Fibroblast of skin of right biceps (primary cell): ENCODE data around the gene PPM1E.
"Not testable (repeated sequence)": the region's sequence is repeated elsewhere in the genome, so short reads cannot be mapped to it uniquely, and the experiment has no call there.

Experiments
- DNase-seq: peaks from one replicate; pipeline ENCODE4 v3.0.0-alpha.2; 2013

Gene PPM1E

GRCh38 chr17:58957725-58958073, 202.0 kb downstream of the PPM1E start:
- not testable (repeated sequence) for DNase-seq

- peak; percentile 61 for DNase-seq
Observed at GRCh38 chr17:58960068-58960467, 204.4 kb downstream of the PPM1E start.

- DNase-seq: no peak
Observed at GRCh38 chr17:58965221-58965620, 209.6 kb downstream of the PPM1E start.

GRCh38 chr17:58966208-58966607, 210.6 kb downstream of the PPM1E start:
- no peak for DNase-seq

- DNase-seq: no peak
Observed at GRCh38 chr17:58968426-58969061, 212.9 kb downstream of the PPM1E start.

- no peak for DNase-seq
Observed at GRCh38 chr17:58969156-58969555, 213.5 kb downstream of the PPM1E start.

- DNase-seq: no peak
Observed at GRCh38 chr17:58969612-58970011, 214.0 kb downstream of the PPM1E start.

- DNase-seq: peak; percentile 46
Observed at GRCh38 chr17:58970609-58971450, 215.2 kb downstream of the PPM1E start.

GRCh38 chr17:58974354-58974753, 218.7 kb downstream of the PPM1E start:
- no peak for DNase-seq

GRCh38 chr17:58976541-58976940, 220.9 kb downstream of the PPM1E start:
- DNase-seq: no peak

GRCh38 chr17:58980706-58981481, 225.2 kb downstream of the PPM1E start:
- no peak for DNase-seq

- DNase-seq: no peak
Observed at GRCh38 chr17:58982626-58983025, 227.0 kb downstream of the PPM1E start.

GRCh38 chr17:58985367-58985766, 229.7 kb downstream of the PPM1E start:
- DNase-seq: no peak

- no peak for DNase-seq
Observed at GRCh38 chr17:58985971-58986370, 230.3 kb downstream of the PPM1E start.

- no peak for DNase-seq
Observed at GRCh38 chr17:58989629-58990028, 234.0 kb downstream of the PPM1E start.

- peak; percentile 76 for DNase-seq
Observed at GRCh38 chr17:58991718-58992331, 236.2 kb downstream of the PPM1E start.

GRCh38 chr17:58993311-58993710, 237.7 kb downstream of the PPM1E start:
- no peak for DNase-seq

GRCh38 chr17:58995247-58995940, 239.7 kb downstream of the PPM1E start:
- DNase-seq: peak; percentile 65

- no peak for DNase-seq
Observed at GRCh38 chr17:58996968-58997367, 241.3 kb downstream of the PPM1E start.

- peak; percentile 8 for DNase-seq
Observed at GRCh38 chr17:58997756-58998553, 242.3 kb downstream of the PPM1E start.

GRCh38 chr17:58998871-58999270, 243.2 kb downstream of the PPM1E start:
- DNase-seq: no peak

GRCh38 chr17:58999500-58999899, 243.8 kb downstream of the PPM1E start:
- no peak for DNase-seq
